ENCODE measurements around the gene NPC1L1.
"Not testable (repeated sequence)": the region's sequence is repeated elsewhere in the genome, so short reads cannot be mapped to it uniquely, and the experiment has no call there.

NPC1L1 gene

GRCh38 chr7:44565795-44566559 is 24.8 kb upstream of the NPC1L1 start:
- peak; percentile 77 for DNase-seq

- peak; percentile 85 for DNase-seq
Measured at GRCh38 chr7:44565097-44565794, 24.1 kb upstream of the NPC1L1 start.

GRCh38 chr7:44564606-44565005 is 23.5 kb upstream of the NPC1L1 start:
- no peak for DNase-seq

DNA sequence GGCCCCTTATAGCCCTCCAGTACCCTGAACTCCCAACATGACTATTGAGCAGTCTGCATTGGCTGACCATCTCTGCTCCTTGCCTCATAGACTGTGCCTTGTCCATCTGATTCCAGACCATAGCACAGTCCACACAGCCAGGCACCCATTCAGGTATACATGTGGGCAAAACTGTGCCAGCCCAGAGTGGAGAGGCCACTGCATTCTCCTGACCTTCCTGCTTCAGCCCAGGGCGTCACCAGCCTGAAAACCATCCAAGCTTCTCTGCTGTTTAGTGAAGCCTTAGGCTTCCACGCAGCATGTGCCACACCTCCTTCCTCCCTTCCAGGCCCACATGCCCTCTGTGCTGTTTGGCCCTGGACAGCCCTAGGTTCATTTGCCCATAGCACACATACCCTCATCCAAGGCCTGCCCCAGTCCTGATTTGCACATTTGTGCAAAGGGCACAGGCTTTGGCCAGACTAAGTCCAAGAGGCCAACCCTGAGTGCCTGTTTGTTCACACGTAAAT is 22.1 kb upstream of the NPC1L1 start:
- DNase-seq, result no peak

- not testable (repeated sequence) for DNase-seq
Measured at GRCh38 chr7:44562622-44562962, 21.5 kb upstream of the NPC1L1 start.

DNA sequence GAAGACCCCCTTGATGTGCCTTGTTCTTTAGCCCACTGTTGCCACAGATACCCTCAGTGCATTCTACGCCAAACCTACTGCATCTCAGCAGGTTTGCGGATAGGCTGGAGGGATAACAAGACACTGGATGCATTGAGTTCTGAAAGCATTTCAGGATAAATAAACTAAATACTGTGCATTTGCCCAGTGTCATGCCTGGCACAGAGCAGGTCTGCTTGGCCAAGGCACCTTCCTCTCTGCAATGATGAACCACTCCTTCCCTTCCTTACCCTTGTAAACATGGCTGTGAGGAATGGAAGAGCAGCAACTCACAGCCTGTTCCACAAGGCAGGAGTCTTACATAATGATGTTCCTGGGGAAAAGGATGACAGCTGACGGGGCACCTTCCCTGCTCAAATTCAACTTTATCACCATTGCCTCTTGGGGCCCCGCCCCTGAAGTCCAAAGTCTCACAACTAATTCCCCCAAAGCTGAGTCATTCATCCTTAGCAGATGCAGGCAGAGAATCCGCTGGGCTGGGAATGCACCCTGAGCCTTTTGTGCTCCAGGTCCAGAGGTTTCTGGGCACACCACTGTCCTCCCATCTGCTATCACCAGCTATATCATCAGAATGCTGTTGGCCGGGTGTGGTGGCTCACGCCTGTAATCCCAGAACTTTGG is 21.0 kb upstream of the NPC1L1 start:
- DNase-seq, result peak; percentile 49

- DNase-seq, result no peak
Measured at GRCh38 chr7:44561481-44561880, 20.4 kb upstream of the NPC1L1 start.

GRCh38 chr7:44559485-44559884 is 18.4 kb upstream of the NPC1L1 start:
- no peak for DNase-seq

GRCh38 chr7:44557485-44557884 is 16.4 kb upstream of the NPC1L1 start:
- DNase-seq, result no peak

GRCh38 chr7:44555350-44555749 is 14.2 kb upstream of the NPC1L1 start:
- no peak for DNase-seq

DNA sequence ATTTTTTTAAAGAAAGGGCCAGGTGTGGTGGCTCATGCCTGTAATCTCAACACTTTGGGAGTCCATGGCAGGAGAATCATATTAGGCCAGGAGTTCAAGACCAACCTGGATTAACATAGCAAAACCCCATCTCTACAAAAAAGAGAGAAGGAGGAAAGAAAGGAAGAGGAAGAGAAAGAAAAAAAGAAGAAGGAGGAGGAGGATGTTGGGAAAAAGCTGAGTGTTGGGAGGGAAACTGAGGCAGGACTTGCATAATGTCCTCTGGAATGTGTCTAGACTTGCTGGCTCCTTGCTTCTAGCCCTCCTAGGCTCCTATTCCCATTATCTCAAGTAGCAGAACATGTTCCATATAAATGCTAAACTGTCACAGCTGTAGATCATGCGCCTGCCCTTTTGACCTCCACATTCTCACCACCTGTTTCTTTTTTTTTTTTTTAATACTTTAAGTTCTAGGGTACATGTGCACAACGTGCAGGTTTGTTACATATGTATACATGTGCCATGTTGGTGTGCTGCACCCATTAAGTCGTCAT is 11.4 kb upstream of the NPC1L1 start:
- not testable (repeated sequence) for DNase-seq

- no peak for DNase-seq
Measured at GRCh38 chr7:44549457-44549856, 8.3 kb upstream of the NPC1L1 start.

GRCh38 chr7:44548893-44549292 is 7.8 kb upstream of the NPC1L1 start:
- DNase-seq, result no peak

GRCh38 chr7:44547536-44548231 is 6.6 kb upstream of the NPC1L1 start:
- no peak for DNase-seq

DNA sequence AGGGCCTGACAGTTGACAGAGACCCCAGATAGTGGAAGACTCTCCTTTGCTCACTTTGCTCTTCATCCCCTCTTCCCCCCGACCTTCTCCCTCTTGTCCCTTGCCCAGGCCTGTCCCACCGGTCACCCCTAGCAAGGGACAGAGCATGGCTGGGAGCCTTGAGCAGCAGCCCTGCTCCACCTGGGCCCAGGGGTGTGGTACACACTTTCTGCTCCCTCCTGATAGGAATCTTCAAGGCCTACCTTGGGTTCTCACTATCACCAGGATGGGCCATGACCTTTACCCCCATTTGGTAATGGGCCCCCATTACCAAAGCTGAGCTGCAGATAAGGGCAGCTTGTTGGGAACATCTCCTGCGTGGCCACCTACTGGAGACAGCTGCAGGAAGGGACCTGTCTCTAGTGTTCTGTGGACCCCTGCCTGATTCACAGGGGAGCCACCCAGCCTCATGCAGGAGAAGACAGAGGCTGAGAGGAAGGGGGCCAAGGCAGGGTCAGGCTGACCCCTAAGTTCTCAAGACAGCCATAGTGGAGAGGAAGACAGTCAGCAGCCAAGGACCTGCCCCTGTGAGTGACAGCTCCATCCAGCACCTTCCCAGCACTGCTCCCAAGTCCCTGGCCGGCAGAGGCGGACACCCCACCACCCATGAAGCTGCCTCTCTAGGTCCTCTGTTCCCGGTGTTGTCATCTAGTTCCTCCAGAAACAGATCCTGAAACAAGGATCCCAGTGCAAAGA is 913 bp upstream of the NPC1L1 start:
- DNase-seq, result no peak

GRCh38 chr7:44540592-44541027 is 520 bp downstream of the NPC1L1 start:
- no peak for DNase-seq

GRCh38 chr7:44539669-44540506 is 1.2 kb downstream of the NPC1L1 start:
- no peak for DNase-seq

- DNase-seq, result no peak
Measured at GRCh38 chr7:44538798-44539668, 2.1 kb downstream of the NPC1L1 start.

DNA sequence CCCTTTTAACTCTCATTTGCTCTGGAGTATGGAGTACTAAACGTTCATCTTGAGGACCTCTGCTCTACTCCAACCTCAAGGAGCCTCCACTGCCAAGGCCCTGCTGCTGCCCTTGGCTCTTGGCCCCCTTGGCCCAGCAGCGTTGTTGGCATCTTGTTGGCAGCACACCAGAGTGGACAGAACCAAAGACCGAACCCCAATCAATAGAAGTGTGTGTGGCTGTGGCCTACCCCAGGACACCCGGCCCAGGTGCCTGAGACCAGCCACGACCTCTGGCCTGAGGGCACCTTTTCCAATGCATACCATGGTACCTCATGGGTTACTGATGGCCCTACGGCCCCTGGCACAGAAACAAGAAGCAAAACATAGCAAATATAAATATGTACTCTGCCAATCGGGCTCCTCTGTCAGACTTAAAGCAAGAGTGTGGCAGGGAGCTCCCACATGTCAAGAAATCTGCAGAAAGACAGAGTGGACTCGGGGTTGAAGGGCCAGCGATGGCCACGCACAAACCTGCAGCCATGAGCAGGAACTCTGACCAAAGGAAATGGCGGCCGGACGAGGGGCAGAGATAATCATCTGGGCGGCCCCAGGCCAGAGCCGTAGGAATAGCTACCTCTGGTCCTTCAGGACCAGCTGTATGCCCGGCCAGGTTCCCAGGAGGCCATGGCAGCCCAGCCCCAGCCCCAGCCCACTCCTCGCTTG is 2.9 kb downstream of the NPC1L1 start:
- DNase-seq, result no peak

DNA sequence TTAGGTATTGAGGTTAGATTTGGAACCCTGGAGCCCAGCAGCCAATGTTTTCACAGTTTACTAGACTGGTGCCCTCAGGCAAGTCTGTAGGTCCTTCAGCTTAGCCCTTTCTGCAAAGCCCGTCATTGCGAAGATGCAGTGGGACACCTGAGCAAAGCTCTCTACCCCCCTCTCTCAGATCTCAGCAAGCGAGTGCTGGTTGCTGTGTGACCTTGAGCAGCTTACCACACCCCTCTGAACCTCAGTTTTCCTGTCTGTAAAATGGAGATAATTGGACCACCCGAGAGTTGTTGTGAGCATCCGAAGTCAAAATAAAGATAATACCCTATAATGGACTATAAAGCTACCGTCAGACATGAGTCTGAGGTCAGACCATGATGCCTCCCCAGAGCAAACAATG is 3.7 kb downstream of the NPC1L1 start:
- DNase-seq, result no peak

All from DMS53 (cell line).